ENCODE measurements around the gene RTKN2.

GRCh38 chr10:62234077-62234605 is 34.5 kb downstream of the RTKN2 start:
- TF ChIP-seq GATA2 (IDR thresholded peaks at IDR 0.05; ENCODE audit: low read depth, low read length) (no peak), GATA3 (IDR thresholded peaks at IDR 0.05; ENCODE audit: low read depth, low read length) (no peak)
